Rectal smooth muscle tissue (tissue), 1 donor: ENCODE measurements around the gene IBSP.

Experiments used
- H3K27ac ChIP-seq: one replicate; pipeline ENCODE4 v1.7.0; 2013; ENCODE audit warnings: low read depth, low read length, inconsistent platforms
- H3K27me3 ChIP-seq: one replicate; pipeline ENCODE4 v1.7.0; 2013; ENCODE audit warnings: low read length; ENCODE audit not compliant: control insufficient read depth, insufficient read depth
- H3K36me3 ChIP-seq: one replicate; pipeline ENCODE4 v1.7.0; 2013; ENCODE audit warnings: low read length; ENCODE audit not compliant: control insufficient read depth, insufficient read depth
- H3K4me1 ChIP-seq: one replicate; pipeline ENCODE4 v1.7.0; 2013; ENCODE audit warnings: low read length; ENCODE audit not compliant: control insufficient read depth, insufficient read depth
- H3K4me3 ChIP-seq: one replicate; pipeline ENCODE4 v1.7.0; 2013; ENCODE audit warnings: low read length
- H3K9ac ChIP-seq: one replicate; pipeline ENCODE4 v1.7.0; 2013; ENCODE audit warnings: low read length

IBSP gene

DNA sequence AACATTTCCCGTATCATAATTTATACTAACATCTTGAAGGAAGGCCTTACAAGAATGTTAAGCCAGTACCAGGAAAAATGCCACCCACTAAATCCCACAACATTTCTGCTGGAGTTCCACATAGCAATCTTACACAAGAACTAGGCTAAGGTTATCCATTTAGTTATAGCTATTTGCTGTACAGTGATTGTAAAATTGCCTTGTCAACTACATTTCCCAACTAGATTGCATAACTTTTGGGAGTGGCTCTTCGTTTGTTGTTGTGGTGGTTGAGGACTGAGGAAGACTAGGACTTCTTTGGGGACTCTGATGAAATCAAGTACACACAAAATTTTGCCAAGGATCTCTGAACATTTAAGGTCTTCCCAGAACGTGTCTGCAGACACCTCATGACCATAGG is 8.0 kb downstream of the IBSP start:
- H3K36me3 ChIP-seq = no peaks in the 10 kb centered on the region
- no peaks in the 10 kb centered on the region for H3K4me1 ChIP-seq
- no peak overlapping the region for H3K27ac ChIP-seq
- H3K27me3 ChIP-seq = no peaks in the 10 kb centered on the region
- no peak overlapping the region for H3K4me3 ChIP-seq
- no peak overlapping the region for H3K9ac ChIP-seq

DNA sequence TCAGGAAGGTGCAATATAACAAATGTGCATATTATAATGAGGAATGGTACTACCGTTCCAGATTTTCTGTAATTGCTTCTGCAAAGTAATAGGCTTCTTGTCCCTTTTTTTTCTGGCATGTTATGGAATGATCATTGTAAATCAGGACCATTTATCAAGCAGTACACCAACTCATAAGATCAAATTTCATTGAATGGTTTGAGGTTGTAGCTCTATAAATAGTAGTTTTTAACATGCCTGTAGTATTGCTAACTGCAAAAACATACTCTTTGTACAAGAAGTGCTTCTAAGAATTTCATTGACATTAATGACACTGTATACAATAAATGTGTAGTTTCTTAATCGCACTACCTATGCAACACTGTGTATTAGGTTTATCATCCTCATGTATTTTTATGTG is 12.6 kb downstream of the IBSP start:
- H3K27ac ChIP-seq = no peak overlapping the region

DNA sequence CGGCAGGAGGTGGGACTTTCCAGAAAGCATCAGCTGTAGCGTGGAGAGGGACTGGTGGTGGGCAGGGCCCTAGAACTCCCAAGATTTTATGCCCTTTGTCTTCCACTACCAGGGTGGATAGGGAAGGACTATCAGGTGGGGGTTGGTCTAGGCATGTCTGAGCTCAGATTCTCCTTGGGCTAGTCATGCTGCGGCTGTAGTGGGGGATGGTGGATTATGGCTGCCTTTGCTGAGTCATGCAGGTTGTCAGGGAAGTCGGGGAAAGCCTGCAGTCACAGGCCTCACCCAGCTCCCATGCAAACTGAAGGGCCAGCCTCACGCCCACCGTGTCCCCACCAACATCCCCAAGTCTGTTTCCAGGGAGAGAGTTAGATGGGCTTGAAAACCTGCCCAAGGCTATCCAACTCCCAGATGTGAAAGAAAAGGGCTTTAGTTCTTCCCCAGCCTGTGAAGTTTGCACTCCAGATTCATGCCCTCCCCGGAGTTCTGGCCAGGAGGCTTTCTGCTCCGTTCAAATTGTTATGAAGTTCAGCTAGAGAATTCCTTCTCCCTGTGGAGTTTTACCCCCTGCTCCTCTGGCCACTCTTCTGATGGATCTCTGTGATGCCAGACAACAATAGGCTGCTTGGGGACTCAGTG is 20.0 kb downstream of the IBSP start:
- Histone ChIP-seq H3K36me3 (no peaks in the 10 kb centered on the region), H3K4me1 (no peaks in the 10 kb centered on the region), H3K27me3 (no peaks in the 10 kb centered on the region), H3K4me3 (no peak overlapping the region), H3K9ac (no peak overlapping the region), H3K27ac (no peak overlapping the region)

More for the DNA sequence above, 12.6 kb downstream of the IBSP start:
- Histone ChIP-seq H3K27me3 (no peaks in the 10 kb centered on the region), H3K36me3 (no peaks in the 10 kb centered on the region), H3K9ac (no peak overlapping the region), H3K4me1 (no peaks in the 10 kb centered on the region), H3K4me3 (no peak overlapping the region)

DNA sequence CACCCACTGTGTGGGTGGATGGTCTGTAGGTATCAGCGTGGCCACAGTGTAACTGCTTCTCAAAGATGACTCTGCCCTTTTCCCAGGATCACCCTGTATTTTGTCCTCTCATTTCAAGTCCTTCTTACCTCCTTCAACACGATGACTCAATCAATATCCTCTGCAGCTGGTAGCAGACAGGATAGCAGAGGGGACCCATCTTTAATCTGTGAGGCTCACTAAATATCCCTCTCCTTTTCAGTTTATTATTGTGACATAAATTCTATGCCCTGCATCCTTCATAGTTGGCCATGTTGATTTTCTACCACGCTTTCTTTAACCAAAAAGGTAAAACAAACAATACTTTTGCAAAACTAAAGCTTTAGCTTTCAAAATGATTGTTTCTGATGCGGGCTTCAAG is 23.8 kb downstream of the IBSP start:
- no peaks in the 10 kb centered on the region for H3K27me3 ChIP-seq
- H3K9ac ChIP-seq = no peak overlapping the region
- no peak overlapping the region for H3K4me3 ChIP-seq
- H3K36me3 ChIP-seq = no peaks in the 10 kb centered on the region
- H3K27ac ChIP-seq = no peak overlapping the region
- H3K4me1 ChIP-seq = no peaks in the 10 kb centered on the region

DNA sequence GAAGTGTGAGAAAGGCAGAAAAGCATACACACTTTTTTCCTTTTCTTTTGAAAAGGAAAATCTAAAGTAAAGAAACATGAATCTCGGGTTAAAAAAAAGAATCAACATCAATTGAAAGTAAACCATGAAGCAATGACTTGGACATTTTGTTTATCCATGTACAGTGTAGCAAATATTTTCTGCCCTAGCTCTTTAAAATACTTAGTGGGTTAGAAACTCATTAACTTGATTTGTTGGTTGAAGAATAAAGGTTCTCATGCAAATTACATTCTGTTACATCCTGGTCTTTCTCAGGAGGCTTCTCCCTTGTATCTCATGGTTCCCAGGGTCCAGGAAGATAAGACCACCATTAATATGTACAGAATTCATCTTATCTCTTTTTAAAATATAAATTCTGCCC is 24.4 kb downstream of the IBSP start:
- Histone ChIP-seq H3K9ac (no peak overlapping the region), H3K27me3 (no peaks in the 10 kb centered on the region), H3K4me3 (no peak overlapping the region), H3K4me1 (no peaks in the 10 kb centered on the region), H3K36me3 (no peaks in the 10 kb centered on the region), H3K27ac (no peak overlapping the region)

GRCh38 chr4:87824352-87824751 is 25.0 kb downstream of the IBSP start:
- H3K27ac ChIP-seq = no peak overlapping the region
- H3K27me3 ChIP-seq = no peaks in the 10 kb centered on the region
- H3K4me3 ChIP-seq = no peak overlapping the region
- H3K9ac ChIP-seq = no peak overlapping the region
- no peaks in the 10 kb centered on the region for H3K4me1 ChIP-seq
- H3K36me3 ChIP-seq = no peaks in the 10 kb centered on the region

DNA sequence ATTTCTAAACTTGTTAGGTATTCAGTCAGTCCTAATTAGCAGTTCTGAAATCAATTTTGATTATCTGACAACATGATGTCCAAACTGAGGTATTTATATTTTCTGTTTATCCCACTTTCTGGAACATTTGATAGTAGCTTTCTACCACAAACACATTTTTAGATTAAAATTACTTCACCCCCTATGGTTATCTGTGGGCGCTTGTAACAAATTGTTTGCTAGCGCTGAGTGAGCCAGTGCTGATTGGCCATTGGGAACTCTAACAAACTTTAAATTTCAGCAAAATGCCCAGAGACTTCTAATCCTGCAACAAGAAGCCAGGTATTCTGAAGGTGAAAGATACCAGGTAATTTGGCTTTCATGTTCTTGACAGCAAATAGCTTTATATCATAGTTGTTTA is 33.3 kb downstream of the IBSP start, which contains the start of gene MEPE:
Gene MEPE (plus strand): TSS at position 301 of the 400 bp plus-strand sequence. CDS start 1,746 bp downstream, outside the sequence.
- Histone ChIP-seq H3K36me3 (no peaks in the 10 kb centered on the region), H3K27me3 (no peaks in the 10 kb centered on the region), H3K27ac (no peak within 1 kb of the TSS), H3K4me3 (no peak within 1 kb of the TSS), H3K4me1 (no peaks in the 10 kb centered on the region), H3K9ac (no peak within 1 kb of the TSS)

DNA sequence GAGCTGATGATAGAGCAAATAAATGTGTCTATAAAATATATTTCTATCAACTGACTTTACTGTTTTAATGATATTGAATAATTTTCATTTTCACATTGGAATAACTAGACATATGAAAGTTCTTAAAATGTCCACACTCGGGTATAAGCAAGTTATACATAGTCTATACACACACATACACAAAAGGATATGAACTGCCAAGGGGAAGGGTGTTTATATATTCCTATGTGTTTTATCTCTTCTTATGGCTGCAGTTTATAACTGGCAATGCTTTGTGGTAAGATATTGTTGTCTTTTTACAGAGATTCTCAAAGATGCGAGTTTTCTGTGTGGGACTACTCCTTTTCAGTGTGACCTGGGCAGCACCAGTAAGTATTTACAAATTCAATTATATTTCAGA is 35.0 kb downstream of the IBSP start:
- H3K27ac ChIP-seq = no peak overlapping the region

GRCh38 chr4:87835197-87835596 is 35.8 kb downstream of the IBSP start:
- no peaks in the 10 kb centered on the region for H3K27me3 ChIP-seq
- H3K36me3 ChIP-seq = no peaks in the 10 kb centered on the region
- no peak overlapping the region for H3K9ac ChIP-seq
- H3K4me1 ChIP-seq = no peaks in the 10 kb centered on the region
- H3K27ac ChIP-seq = no peak overlapping the region
- no peak overlapping the region for H3K4me3 ChIP-seq

More for the DNA sequence above, 35.0 kb downstream of the IBSP start:
- no peaks in the 10 kb centered on the region for H3K36me3 ChIP-seq
- H3K27me3 ChIP-seq = no peaks in the 10 kb centered on the region
- H3K4me3 ChIP-seq = no peak overlapping the region
- no peak overlapping the region for H3K9ac ChIP-seq
- no peaks in the 10 kb centered on the region for H3K4me1 ChIP-seq

DNA sequence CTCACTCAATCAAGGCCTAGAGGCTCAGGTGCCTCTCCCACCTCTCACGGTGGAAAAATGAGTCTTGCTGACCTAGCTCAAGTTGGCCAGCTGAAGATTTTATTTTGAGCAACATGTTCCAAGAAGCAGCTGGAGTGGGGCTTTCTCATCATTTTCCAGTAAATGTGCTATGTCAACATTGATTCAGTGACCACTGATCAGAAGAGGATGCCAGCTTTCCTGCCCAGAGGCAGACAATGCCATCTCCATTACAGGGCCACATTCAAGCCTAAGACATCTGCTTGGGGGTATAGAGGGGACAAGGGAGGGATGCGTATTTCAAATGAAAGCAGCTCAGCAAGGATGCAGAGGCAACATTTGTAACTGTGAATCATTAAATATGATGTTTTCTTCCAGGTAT is 36.4 kb downstream of the IBSP start:
- Histone ChIP-seq H3K9ac (no peak overlapping the region), H3K4me3 (no peak overlapping the region), H3K27me3 (no peaks in the 10 kb centered on the region), H3K4me1 (no peaks in the 10 kb centered on the region), H3K27ac (no peak overlapping the region), H3K36me3 (no peaks in the 10 kb centered on the region)

- H3K4me1 ChIP-seq = no peaks in the 10 kb centered on the region
- H3K27ac ChIP-seq = no peak overlapping the region
- H3K27me3 ChIP-seq = no peaks in the 10 kb centered on the region
- no peaks in the 10 kb centered on the region for H3K36me3 ChIP-seq
- H3K4me3 ChIP-seq = no peak overlapping the region
- no peak overlapping the region for H3K9ac ChIP-seq
Observed at GRCh38 chr4:87838205-87838604, 38.9 kb downstream of the IBSP start.

- Histone ChIP-seq H3K9ac (no peak overlapping the region), H3K27ac (peak overlapping the region; percentile 30)
Observed at GRCh38 chr4:87838890-87839591, 39.7 kb downstream of the IBSP start.

GRCh38 chr4:87839592-87839946 is 40.2 kb downstream of the IBSP start:
- H3K36me3 ChIP-seq = no peaks in the 10 kb centered on the region
- H3K27ac ChIP-seq = peak overlapping the region; percentile 48
- no peaks in the 10 kb centered on the region for H3K4me1 ChIP-seq
- H3K4me3 ChIP-seq = no peak overlapping the region
- H3K27me3 ChIP-seq = no peaks in the 10 kb centered on the region
- H3K9ac ChIP-seq = no peak overlapping the region

More at GRCh38 chr4:87838890-87839591, 39.7 kb downstream of the IBSP start:
- Histone ChIP-seq H3K4me3 (no peak overlapping the region), H3K4me1 (no peaks in the 10 kb centered on the region), H3K27me3 (no peaks in the 10 kb centered on the region), H3K36me3 (no peaks in the 10 kb centered on the region)
